ENCODE measurements around the gene UBE2E1.

DNA sequence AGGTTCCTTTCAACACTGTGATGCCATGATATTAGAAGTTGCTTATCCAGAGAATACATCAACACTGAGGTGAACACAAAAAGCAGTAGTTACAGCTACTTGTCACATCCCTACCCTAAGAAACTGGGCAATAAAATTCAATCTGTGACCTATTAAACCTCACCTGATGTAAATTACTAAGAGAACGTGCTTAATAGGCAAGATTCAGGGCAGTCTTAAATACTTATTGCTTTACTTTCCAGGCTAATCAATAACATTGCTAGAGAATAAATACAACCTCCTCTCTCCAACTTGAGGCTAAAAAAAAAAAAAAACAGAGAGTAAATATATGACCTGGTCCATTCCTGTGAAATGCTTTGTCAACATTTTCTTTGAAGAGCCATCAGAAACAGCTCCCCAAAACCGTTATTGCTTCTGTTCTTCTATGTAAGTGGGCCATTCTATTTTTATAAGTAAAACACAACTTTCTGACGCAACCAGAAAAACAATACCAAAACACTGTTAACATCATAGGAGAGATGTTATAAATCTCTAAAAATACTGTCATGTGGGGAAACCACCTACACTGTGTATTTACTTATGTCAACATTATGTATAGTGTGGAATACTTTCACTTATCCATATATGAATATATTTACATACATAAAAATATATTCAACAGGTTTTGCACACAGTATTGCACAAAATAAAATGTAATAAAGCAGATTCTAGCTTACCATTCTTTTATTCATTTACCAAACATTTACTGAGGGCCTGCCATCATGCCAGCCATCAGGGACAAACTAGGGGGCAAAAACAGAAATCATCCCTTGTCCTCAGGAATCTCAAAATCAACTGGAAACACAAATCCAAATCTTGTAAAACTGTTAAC is 108.4 kb downstream of the UBE2E1 start:
- TF ChIP-seq RAD21 (IDR thresholded peaks at IDR 0.05; ENCODE audit: low read depth) (no peak), TEAD4 (IDR thresholded peaks at IDR 0.05) (no peak), ZBTB7A (IDR thresholded peaks at IDR 0.05; ENCODE audit: low read depth) (no peak), TAF1 (IDR thresholded peaks at IDR 0.05; ENCODE audit: low read depth) (no peak), NFIC (IDR thresholded peaks at IDR 0.05) (no peak), CREB1 (IDR thresholded peaks at IDR 0.05; ENCODE audit: low read depth) (no peak), TCF12 (IDR thresholded peaks at IDR 0.05; ENCODE audit: low read depth) (no peak), CEBPB (IDR thresholded peaks at IDR 0.05) (no peak)
- TF ChIP-seq, protein P1, sequence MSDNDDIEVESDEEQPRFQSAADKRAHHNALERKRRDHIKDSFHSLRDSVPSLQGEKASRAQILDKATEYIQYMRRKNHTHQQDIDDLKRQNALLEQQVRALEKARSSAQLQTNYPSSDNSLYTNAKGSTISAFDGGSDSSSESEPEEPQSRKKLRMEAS (IDR thresholded peaks at IDR 0.05), result no peak
- TF ChIP-seq, protein P2, sequence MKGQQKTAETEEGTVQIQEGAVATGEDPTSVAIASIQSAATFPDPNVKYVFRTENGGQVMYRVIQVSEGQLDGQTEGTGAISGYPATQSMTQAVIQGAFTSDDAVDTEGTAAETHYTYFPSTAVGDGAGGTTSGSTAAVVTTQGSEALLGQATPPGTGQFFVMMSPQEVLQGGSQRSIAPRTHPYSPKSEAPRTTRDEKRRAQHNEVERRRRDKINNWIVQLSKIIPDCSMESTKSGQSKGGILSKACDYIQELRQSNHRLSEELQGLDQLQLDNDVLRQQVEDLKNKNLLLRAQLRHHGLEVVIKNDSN (IDR thresholded peaks at IDR 0.05), result no peak

All from Ishikawa (cell line).